MM.1S (cell line): Measurements from ENCODE around the gene EDAR.

Experiments
- DNase-seq: peaks from one replicate; pipeline ENCODE4 v3.0.0-alpha.2; 2015
- H2AFZ ChIP-seq: fragments of 300-600 bp; sonication (generic); 2 replicates; pipeline ENCODE4 v1.6.0; 2016; ENCODE audit warnings: antibody characterized with exemption, low read length
- H3F3A ChIP-seq: fragments of 300-600 bp; sonication (generic); 2 replicates; pipeline ENCODE4 v1.6.1; 2016; ENCODE audit warnings: mild to moderate bottlenecking, antibody characterized with exemption, low read length, moderate library complexity, mixed read lengths; ENCODE audit not compliant: insufficient read depth
- H3K27ac ChIP-seq: fragments of 300-600 bp; sonication (generic); 2 replicates; pipeline ENCODE4 v1.5.1; 2016; ENCODE audit warnings: mild to moderate bottlenecking, low read length
- H3K27me3 ChIP-seq: fragments of 300-600 bp; sonication (generic); replicated peaks from 2 replicates; pipeline ENCODE4 v1.6.0; 2016; ENCODE audit warnings: low read length; ENCODE audit not compliant: insufficient read depth
- H3K36me3 ChIP-seq: fragments of 300-600 bp; sonication (generic); replicated peaks from 2 replicates; pipeline ENCODE4 v1.6.1; 2016; ENCODE audit warnings: mild to moderate bottlenecking, low read length, mixed read lengths; ENCODE audit not compliant: insufficient read depth
- H3K4me1 ChIP-seq: fragments of 300-600 bp; sonication (generic); 2 replicates; pipeline ENCODE4 v1.6.1; 2016; ENCODE audit warnings: low read length, mixed read lengths
- H3K4me2 ChIP-seq: fragments of 300-600 bp; sonication (generic); 2 replicates; pipeline ENCODE4 v1.6.0; 2016; ENCODE audit warnings: low read depth, low read length
- H3K4me3 ChIP-seq: fragments of 300-600 bp; sonication (generic); 2 replicates; pipeline ENCODE4 v1.5.1; 2016; ENCODE audit warnings: low read length, mixed read lengths
- H3K79me2 ChIP-seq: fragments of 300-600 bp; sonication (generic); 2 replicates; pipeline ENCODE4 v1.6.1; 2016; ENCODE audit warnings: mixed run types, low read length, mixed read lengths
- H3K9ac ChIP-seq: fragments of 300-600 bp; sonication (generic); 2 replicates; pipeline ENCODE4 v1.6.1; 2016; ENCODE audit warnings: low read length, mixed read lengths
- H3K9me2 ChIP-seq: fragments of 300-600 bp; sonication (generic); replicated peaks from 2 replicates; pipeline ENCODE4 v1.6.1; 2016; ENCODE audit warnings: mild to moderate bottlenecking, low read length, mixed read lengths; ENCODE audit not compliant: insufficient read depth
- H3K9me3 ChIP-seq: fragments of 300-600 bp; sonication (generic); replicated peaks from 2 replicates; pipeline ENCODE4 v1.6.1; 2016; ENCODE audit warnings: mild to moderate bottlenecking, low read length, mixed read lengths; ENCODE audit not compliant: insufficient read depth
- H4K20me1 ChIP-seq: fragments of 300-600 bp; sonication (generic); 2 replicates; pipeline ENCODE4 v1.6.1; 2016; ENCODE audit warnings: mild to moderate bottlenecking, low read length, moderate library complexity, mixed read lengths; ENCODE audit not compliant: insufficient read depth
- CTCF ChIP-seq: fragments of 300-600 bp; sonication (generic); IDR thresholded peaks from 2 replicates; pipeline ENCODE4 v1.5.1; 2016; ENCODE audit warnings: antibody characterized with exemption, low read length, mixed read lengths
- EZH2 ChIP-seq: fragments of 300-600 bp; sonication (generic); optimal IDR thresholded peaks from 2 replicates; pipeline ENCODE3; 2017; ENCODE audit warnings: low read depth, mild to moderate bottlenecking, antibody characterized with exemption, low read length, mixed read lengths
- EZH2phosphoT487 ChIP-seq: fragments of 300-600 bp; sonication (generic); IDR thresholded peaks from 2 replicates; pipeline ENCODE4 v1.6.1; 2018; ENCODE audit warnings: antibody characterized with exemption, low read length

EDAR gene

GRCh38 chr2:108927936-108928659 lies 60.9 kb downstream of the EDAR start:
- H3K27me3 ChIP-seq = no peaks in the 10 kb centered on the region

GRCh38 chr2:108927405-108927804 lies 61.6 kb downstream of the EDAR start:
- no peak for TF ChIP-seq CTCF
- TF ChIP-seq EZH2 = no peak
- TF ChIP-seq EZH2phosphoT487 = no peak
- H3K4me1 ChIP-seq = no peaks in the 10 kb centered on the region
- no peak overlapping the region for H2AFZ ChIP-seq
- no peaks in the 10 kb centered on the region for H3K36me3 ChIP-seq
- DNase-seq = no peak
- H3K9ac ChIP-seq = no peak overlapping the region
- H4K20me1 ChIP-seq = no peaks in the 10 kb centered on the region
- H3F3A ChIP-seq = no peaks in the 10 kb centered on the region
- no peaks in the 10 kb centered on the region for H3K79me2 ChIP-seq
- H3K27ac ChIP-seq = no peak overlapping the region
- H3K4me2 ChIP-seq = no peak overlapping the region
- no peaks in the 10 kb centered on the region for H3K27me3 ChIP-seq
- H3K4me3 ChIP-seq = no peak overlapping the region
- no peaks in the 10 kb centered on the region for H3K9me2 ChIP-seq
- no peaks in the 10 kb centered on the region for H3K9me3 ChIP-seq

More at GRCh38 chr2:108927936-108928659, 60.9 kb downstream of the EDAR start:
- Histone ChIP-seq H3K36me3 (no peaks in the 10 kb centered on the region), H3K4me3 (no peak overlapping the region), H3K4me1 (no peaks in the 10 kb centered on the region), H3K9me3 (no peaks in the 10 kb centered on the region), H3K9me2 (no peaks in the 10 kb centered on the region), H3F3A (no peaks in the 10 kb centered on the region), H3K79me2 (no peaks in the 10 kb centered on the region), H3K27ac (no peak overlapping the region), H2AFZ (no peak overlapping the region), H3K4me2 (no peak overlapping the region), H3K9ac (no peak overlapping the region), H4K20me1 (no peaks in the 10 kb centered on the region)
- peak; percentile 35 for DNase-seq
- TF ChIP-seq EZH2phosphoT487 = no peak
- TF ChIP-seq CTCF = peak; percentile 90

GRCh38 chr2:108926561-108927380 lies 62.2 kb downstream of the EDAR start:
- no peaks in the 10 kb centered on the region for H3K9me2 ChIP-seq
- H3K36me3 ChIP-seq = no peaks in the 10 kb centered on the region
- no peaks in the 10 kb centered on the region for H3K27me3 ChIP-seq
- DNase-seq = no peak
- no peak overlapping the region for H3K27ac ChIP-seq
- TF ChIP-seq CTCF (no peak), EZH2phosphoT487 (no peak), EZH2 (no peak)
- no peaks in the 10 kb centered on the region for H3F3A ChIP-seq
- no peak overlapping the region for H3K4me3 ChIP-seq
- H3K9ac ChIP-seq = no peak overlapping the region
- no peaks in the 10 kb centered on the region for H3K9me3 ChIP-seq
- H2AFZ ChIP-seq = no peak overlapping the region
- H3K4me2 ChIP-seq = no peak overlapping the region
- no peaks in the 10 kb centered on the region for H4K20me1 ChIP-seq
- no peaks in the 10 kb centered on the region for H3K79me2 ChIP-seq
- no peaks in the 10 kb centered on the region for H3K4me1 ChIP-seq
